Peyer's patch (tissue), 4 donors: Measurements from ENCODE around the gene P2RX1. TPM values are rescaled to one million over a fixed set of nuclear protein-coding genes. Genes with fewer than 3 reads are reported as not detected.

Source experiments
- total RNA-seq, 4 donors: library from RNA; depleted of rRNA; stranded (reverse); fragments of >200 nt; gene quantifications; one replicate each; pipeline ENCODE4 v1.1.0, GENCODE V29; 2016

The P2RX1 gene
- total RNA-seq, 4 donors from 2014 or later: 0.88 to 27.2 (median 4.3) TPM

Other genes starting within 250 kb of the P2RX1 start
- gene TAX1BP3, start 247.9 kb downstream of the P2RX1 start, total RNA-seq: 100 to 1,000 TPM; 113 to 386 (median 239) TPM
- gene EMC6, start 247.7 kb downstream of the P2RX1 start, total RNA-seq: 10 to 100 TPM; 12.6 to 28.1 (median 21.0) TPM
- 100 to 1,000 TPM in 1 of 4 donors, 1 to 10 TPM in 3; 1.2 to 103 (median 5.7) TPM for gene P2RX5, start 220.3 kb downstream of the P2RX1 start, total RNA-seq
- gene HASPIN, start 192.6 kb downstream of the P2RX1 start, total RNA-seq: 1 to 10 TPM in 1 of 4 donors, not detected in 3; 1.2 TPM
- 10 to 100 TPM; 14.9 to 41.8 (median 31.5) TPM for gene ITGAE, start 115.3 kb downstream of the P2RX1 start, total RNA-seq
- 10 to 100 TPM; 24.8 to 41.6 (median 32.2) TPM for gene NCBP3, start 70.2 kb downstream of the P2RX1 start, total RNA-seq
- 10 to 100 TPM in 1 of 4 donors, 1 to 10 TPM in 3; 2.5 to 13.2 (median 4.6) TPM for gene CAMKK1, start 23.4 kb downstream of the P2RX1 start, total RNA-seq
- gene ATP2A3, start 48.0 kb upstream of the P2RX1 start, total RNA-seq: 100 to 1,000 TPM in 2 of 4 donors, 10 to 100 TPM in 2; 78.6 to 231 (median 112) TPM
- gene ZZEF1, start 226.6 kb upstream of the P2RX1 start, total RNA-seq: 100 to 1,000 TPM; 167 to 754 (median 598) TPM
- gene CYB5D2, start 226.7 kb upstream of the P2RX1 start, total RNA-seq: 10 to 100 TPM; 15.7 to 39.9 (median 25.3) TPM